TTC549 (cell line): ENCODE measurements around the gene ANK2.
"Not testable (repeated sequence)": the region's sequence is repeated elsewhere in the genome, so short reads cannot be mapped to it uniquely, and the experiment has no call there.

Experiments used
- FAIRE-seq: peaks from 2 replicates; lab custom pipeline; 2012; peaks lifted over from hg19 to GRCh38; lab: Jason Lieb, UNC

The ANK2 gene

DNA sequence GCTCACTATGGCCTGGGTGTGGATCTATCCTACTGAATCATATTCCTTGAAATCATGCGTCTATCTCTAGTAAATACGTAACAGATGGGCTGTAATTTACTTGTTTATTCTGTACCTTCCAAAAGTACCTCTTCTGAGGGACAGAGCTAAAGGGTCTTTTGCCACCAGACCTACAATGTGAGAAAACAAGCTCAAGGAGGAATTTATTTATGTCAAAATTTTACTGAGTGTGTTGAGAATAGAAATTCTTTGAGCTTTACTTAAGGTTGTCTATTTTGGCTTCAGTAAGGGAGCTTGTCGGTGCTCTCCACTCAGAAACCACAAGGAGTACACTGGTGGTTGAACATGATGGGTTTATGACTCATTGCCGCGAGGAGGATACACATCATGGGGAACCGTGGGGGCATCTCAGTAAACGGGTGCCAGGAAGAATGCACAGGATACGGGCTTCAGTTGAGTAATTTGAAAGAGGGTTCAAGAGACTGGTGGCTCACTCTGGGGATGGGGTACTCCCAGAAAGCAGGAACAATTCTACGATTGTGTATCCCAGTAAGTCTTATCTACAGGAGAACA, 3.0 kb downstream of the ANK2 start:
- FAIRE-seq: no peak

- FAIRE-seq: no peak
These were observed 4.4 kb downstream of the ANK2 start for GRCh38 chr4:113053883-113054282.

DNA sequence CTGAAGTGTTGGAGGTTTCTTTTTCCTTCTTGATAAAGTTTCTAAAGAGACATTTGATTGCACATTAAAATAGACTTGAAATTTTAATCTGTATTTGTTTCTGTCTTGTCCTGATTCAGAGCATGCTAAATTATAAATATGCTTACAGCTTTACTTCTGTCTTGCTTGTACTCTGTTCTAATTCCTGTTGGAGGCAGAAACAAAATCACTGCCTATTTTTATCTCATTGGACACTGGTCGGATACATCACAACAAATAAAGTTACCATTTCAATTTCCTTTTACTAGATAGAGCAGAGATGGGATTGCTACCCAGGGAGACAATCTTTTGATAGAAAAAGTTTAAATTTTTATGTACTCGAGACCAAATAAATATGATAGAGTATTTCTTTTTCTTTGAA, 6.9 kb downstream of the ANK2 start:
- no peak for FAIRE-seq

GRCh38 chr4:113057891-113058290, 8.4 kb downstream of the ANK2 start:
- FAIRE-seq: no peak

GRCh38 chr4:113059449-113060182, 10.2 kb downstream of the ANK2 start:
- FAIRE-seq: no peak

- no peak for FAIRE-seq
These were observed 11.4 kb downstream of the ANK2 start for GRCh38 chr4:113060853-113061252.

- no peak for FAIRE-seq
These were observed 14.8 kb downstream of the ANK2 start for GRCh38 chr4:113064244-113064643.

- no peak for FAIRE-seq
These were observed 16.2 kb downstream of the ANK2 start for GRCh38 chr4:113065629-113066028.

DNA sequence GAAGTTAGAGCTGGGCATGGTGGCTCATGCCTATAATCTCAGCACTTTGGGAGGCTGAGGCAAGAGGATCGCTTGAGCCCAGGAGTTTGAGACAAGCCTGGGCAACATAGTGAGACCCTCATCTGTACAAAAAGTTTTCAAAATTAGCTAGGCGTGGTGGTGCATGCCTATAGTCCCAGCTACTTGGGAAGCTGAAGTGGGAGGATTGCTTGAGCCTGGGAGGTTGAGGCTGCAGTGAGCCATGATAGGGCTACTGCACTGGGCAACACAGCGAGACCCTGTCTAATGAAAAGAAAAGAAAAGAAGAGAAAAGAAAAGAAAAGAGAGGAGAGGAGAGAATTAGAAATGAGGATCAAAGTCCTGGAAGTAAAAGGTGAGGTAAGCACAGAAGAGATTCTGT, 19.3 kb downstream of the ANK2 start:
- not testable (repeated sequence) for FAIRE-seq

DNA sequence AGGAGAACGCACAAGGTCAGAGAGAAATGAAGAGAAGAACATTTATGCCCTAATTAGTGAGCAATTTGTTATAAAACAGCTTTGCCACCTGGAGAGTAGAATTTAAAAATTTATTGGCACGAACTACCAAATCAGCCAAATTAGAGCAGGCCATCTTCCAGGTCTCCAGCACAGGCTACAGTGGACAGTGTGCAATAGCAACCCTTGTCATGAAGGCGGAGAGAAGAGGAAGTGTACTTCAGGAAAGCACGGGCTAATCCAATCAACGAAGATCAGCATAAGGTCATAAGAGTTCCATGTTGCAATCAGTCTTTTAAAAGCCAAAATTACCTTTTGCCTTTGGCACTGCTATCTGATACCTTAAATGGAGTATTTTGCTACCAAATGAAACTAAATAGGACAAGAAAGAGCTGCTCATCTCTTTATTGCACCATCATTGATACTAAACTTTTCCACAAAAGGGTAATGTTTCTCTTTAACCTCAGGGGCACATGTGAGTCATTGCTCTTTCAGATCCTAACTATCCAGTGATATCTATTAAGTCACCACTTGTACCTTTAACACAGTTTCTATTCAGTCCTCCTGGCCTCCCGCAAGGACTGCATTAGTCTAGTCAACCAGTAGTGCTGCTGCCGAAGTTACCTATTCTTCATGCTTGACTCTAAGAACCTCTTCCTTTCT, 19.9 kb downstream of the ANK2 start:
- no peak for FAIRE-seq

DNA sequence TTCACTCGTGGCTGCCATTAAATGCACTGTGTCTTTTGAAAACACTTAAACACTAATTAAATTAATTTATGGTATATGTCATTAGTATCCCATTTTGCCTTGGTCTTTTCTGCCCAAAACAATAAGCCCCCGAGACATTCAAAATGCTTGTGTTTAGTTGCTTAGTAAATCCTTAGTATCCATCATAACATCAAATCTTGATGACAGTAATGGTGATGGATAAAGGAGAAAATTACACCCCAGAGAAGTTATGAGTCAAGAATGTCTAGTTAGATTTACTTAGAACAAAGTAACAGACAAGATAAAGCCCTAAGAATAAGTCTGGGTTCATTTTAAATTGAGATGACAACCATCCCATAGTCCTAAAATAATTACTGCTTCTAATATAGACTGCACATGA, 21.3 kb downstream of the ANK2 start:
- no peak for FAIRE-seq

- no peak for FAIRE-seq
These were observed 21.8 kb downstream of the ANK2 start for GRCh38 chr4:113071274-113071673.

DNA sequence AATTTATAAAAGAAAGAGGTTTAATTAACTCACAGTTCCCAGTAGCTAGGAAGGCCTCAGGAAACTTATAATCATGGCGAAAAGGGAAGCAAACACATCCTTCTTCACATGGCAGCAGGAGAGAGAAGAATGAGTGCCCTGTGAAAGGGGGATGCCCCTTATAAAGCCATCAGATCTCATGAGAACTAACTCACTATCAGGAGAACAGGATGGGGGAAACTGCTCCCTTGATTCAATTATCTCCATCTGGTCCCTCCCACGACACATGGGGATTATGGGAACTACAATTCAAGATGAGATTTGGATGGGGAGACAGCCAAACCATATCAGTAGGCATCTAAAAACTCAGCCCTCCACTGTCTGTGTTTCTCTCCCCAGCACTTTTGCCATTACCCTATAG, 22.4 kb downstream of the ANK2 start:
- no peak for FAIRE-seq

GRCh38 chr4:113073451-113074005, 24.1 kb downstream of the ANK2 start:
- no peak for FAIRE-seq

GRCh38 chr4:113077575-113077974, 28.1 kb downstream of the ANK2 start:
- FAIRE-seq: no peak

- FAIRE-seq: no peak
These were observed 28.6 kb downstream of the ANK2 start for GRCh38 chr4:113078066-113078465.

DNA sequence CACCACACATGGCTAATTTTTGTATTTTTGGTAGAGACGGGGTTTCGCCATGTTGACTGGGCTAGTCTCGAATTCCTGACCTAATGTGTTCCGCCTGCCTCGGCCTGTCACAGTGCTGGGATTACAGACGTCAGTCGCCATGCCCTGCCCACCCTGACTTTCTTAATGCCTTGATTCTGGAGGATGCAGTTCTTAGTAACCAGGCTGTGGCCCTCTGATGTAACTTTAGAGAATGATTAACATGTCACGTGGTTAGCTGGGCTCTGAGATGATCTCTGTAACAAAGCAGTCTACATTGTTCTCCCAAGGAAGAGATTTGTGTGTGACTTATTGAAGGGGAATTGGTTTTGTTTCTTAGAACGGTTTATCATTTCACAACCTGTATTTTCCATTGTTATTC, 30.6 kb downstream of the ANK2 start:
- FAIRE-seq: no peak

GRCh38 chr4:113080624-113081023, 31.2 kb downstream of the ANK2 start:
- FAIRE-seq: no peak

DNA sequence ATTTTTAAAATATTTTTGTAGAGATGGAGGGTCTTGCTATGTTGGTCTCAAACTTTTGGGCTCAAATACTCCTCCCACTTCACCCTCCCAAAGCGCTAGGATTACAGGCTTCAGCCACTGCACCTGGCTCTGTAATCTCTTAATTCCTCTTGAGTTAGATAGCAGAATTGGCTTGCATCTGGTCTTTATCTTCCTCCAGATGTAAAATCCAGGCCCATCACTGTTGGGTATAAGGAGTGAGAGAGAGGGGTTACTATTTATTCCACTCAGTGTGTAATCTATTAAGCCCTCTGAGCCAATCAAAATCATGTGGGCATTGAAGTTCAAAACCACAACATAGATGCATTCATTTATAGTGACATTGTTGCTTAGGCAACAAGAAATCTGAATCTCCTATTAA, 33.9 kb downstream of the ANK2 start:
- FAIRE-seq: no peak

- no peak for FAIRE-seq
These were observed 36.8 kb downstream of the ANK2 start for GRCh38 chr4:113086172-113086695.

DNA sequence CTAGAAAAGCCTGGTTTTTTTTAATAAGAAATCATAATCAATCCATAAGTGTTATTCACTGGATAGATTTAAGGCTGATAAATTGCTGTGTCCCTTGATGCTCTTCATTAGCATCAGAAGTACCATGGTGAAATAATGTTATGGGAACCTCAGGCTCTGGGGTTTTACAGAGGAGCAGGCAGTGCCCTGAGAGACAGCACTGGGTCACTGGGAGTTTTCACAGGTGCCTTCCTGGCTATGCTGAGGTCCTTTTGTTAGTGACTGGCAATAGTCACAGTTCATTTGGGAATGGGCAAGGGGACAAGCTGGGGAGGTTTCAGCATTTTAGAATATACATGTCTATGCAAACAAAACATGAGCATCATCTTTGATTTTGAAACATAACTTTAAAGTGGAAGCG, 38.6 kb downstream of the ANK2 start:
- no peak for FAIRE-seq

- no peak for FAIRE-seq
These were observed 41.5 kb downstream of the ANK2 start for GRCh38 chr4:113090954-113091353.

- FAIRE-seq: no peak
These were observed 44.9 kb downstream of the ANK2 start for GRCh38 chr4:113094331-113094730.
